NCI-H1417 treated with DMSO at 0.1 percent for 48 hours (cell line): Measurements from ENCODE around the gene TULP3.

Source experiments
- DNase-seq: peaks from one replicate; lab custom pipeline; 2025; lab: John Stamatoyannopoulos, UW

Gene TULP3

DNA sequence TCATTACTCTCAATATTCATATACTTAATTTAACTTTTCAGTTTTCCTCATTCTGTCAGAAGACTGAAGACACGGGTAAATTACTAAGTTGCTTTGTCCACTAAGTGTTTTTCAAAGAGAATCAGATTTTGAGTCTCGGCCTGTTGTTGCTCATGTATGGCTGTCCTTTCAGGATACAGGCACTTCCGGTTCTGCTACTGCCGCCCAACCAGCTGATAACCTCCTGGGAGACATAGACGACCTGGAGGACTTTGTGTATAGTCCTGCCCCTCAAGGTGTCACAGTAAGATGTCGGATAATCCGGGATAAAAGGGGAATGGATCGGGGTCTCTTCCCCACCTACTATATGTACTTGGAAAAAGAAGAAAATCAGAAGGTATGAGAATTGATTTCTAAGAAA lies 40.2 kb downstream of the TULP3 start:
- DNase-seq: no peak

DNA sequence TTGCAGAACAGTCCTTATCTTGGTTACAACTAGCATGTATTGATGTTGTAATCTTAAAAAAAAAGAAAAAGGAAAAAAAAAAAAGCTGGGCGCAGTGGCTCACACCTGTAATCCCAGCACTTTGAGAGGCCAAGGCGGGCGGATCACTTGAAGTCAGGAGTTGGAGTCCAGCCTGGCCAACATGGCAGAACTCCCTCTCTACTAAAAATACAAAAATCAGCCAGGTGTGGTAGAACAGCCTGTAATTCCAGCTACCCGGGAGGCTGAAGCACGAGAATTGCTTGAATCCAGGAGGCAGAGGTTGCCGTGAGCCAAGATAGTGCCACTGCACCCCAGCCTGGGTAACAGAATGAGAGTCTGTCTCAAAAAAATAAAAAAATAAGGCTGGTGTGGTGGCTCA lies 42.9 kb downstream of the TULP3 start:
- DNase-seq: no peak

DNA sequence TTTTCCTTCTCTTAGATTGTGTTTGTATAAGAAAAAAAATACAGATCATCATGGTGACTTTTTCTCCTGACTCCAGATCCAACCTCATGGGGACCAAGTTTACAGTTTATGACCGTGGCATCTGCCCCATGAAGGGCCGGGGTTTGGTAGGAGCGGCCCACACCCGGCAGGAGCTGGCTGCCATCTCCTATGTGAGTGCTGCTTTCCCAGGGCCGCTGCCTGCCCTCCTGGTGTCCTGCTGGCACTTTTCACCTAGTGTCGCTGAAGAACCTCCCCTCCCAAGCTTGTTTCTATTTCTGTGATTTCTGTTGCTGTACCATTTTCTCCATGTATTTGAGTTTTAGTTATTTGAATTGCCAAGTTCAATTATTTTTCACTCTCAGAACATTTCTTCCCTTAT lies 43.7 kb downstream of the TULP3 start:
- DNase-seq: no peak

DNA sequence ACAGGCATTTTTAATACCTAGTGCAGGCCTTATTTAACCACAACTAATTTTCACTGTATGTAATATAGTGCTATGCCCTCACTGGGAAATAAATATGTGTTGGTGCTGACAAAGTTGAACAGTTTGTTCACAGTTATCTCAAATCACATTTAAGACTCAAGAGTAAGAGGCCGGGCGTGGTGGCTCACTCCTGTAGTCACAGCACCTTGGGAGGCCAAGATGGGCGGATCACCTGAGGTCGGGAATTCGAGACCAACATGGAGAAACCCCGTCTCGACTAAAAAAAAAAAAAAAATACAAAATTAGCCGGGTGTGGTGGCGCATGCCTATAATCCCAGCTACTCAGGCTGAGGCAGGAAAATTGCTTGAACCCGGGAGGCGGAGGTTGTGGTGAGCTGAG lies 45.6 kb downstream of the TULP3 start:
- DNase-seq: no peak

DNA sequence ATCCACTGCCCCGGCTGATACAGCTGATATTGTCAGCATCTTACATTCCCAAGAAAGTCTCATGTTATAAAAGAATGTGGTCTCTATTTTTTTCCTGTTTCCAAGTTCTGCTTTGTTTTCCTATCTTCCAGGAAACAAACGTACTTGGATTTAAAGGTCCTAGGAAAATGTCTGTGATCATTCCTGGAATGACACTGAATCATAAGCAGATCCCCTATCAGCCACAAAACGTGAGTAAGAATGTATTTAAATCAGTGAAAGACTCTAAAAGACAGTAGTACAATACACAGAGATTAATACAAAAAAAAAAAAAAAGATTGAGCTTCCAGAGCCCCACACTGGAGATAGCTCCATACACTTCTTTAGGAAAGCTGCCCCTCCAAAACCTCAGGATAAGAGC lies 46.8 kb downstream of the TULP3 start:
- DNase-seq: no peak

DNA sequence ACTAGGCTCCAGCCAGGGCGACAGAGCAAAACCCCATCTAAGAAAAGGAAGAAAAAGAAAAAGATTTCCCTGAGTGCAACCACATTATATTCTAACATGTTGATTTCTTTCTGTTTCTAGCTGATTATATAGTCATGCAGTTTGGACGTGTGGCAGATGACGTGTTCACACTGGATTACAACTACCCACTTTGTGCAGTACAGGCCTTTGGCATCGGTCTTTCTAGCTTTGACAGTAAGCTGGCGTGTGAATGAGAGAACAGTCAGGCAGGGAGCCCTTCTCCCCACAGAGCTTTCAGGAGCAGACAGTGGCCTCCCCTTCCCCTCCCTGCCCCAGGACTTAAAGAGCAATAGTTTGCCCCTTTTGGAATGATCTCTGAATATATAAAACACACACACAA lies 48.5 kb downstream of the TULP3 start:
- no peak for DNase-seq

DNA sequence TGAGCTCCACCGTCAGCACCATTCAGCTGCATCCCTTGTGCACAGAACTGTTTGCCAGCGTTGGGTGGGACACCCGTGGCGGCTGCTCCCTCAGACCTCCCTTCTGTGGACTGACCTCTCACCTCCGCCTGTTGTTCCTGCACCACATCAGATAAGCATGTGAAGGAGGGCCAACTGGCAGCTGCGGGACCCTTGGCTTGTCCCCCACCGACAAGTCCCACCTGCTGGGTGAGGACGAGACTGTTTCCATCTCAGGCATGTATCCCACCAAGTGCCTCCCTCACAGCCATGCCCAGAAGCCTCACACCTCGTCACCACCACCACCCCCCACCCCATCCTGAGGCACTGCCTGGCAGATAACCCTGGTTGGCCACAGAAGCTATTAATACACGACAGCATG lies 49.9 kb downstream of the TULP3 start:
- DNase-seq: no peak

DNA sequence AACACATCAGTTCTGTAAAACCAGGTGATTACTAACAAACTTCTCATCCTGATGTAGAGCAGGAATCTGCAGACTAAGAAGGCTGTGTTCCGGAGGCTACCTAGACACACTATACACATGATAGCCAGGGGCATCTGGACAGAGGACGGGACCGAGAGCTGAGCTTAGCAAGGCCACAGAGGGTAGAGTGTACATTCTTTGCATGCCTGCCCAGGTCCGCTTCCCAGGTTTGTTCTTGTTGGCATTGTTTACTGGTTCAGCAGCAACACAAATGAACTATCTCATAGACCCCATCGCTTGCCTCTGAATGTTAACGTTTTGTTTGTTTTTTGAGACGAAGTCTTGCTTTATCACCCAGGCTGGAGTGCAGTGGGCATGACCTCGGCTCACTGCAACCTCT lies 50.8 kb downstream of the TULP3 start:
- no peak for DNase-seq

DNA sequence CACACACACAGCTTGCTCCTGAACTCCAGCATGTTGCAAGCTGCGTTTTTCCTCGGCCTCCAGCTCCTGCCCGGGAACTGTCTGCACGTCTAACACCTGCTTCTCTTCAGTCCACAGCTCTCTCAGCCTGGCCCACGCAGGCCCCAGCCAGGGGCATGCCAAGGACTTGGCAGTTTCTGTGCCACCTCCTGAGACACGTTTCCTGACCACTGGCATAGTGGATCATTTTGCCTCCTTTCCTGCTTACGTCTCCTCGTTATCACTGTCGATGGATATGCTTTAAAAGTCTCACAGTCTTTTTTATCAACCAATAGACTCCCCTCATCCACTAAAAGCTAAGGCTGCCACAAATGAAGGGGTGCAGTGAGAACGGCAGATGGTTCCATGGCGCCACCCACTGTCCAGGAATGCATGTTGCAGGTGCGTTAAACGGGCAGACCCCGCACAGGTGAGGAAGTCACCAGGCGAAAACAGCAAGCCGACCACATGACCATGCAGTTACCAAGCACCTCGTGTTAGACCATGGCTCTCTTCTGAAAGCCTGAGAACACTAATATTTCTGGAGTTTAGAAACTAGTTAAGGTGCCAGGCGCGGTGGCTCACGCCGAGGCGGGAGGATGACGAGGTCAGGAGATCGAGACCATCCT lies 53.8 kb downstream of the TULP3 start:
- DNase-seq: no peak

DNA sequence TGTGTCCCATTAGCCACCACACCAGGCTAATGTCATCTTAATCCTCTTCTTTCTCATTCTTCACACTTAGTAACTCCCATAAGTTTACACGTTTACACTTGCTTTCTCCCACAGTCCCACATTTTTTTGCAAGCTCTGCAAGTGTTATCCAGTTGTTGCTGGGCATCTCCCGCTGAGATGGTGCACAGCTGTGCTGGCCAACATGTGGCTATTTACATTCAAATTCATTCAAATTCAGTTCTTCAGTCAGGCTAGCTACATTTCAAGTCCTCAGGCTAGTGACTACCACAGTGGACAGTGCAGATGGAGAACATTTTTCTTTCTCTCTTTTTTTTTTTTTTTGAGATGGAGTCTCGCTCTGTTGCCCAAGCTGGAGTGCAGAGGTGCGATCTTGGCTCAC lies 58.7 kb downstream of the TULP3 start:
- DNase-seq: no peak

DNA sequence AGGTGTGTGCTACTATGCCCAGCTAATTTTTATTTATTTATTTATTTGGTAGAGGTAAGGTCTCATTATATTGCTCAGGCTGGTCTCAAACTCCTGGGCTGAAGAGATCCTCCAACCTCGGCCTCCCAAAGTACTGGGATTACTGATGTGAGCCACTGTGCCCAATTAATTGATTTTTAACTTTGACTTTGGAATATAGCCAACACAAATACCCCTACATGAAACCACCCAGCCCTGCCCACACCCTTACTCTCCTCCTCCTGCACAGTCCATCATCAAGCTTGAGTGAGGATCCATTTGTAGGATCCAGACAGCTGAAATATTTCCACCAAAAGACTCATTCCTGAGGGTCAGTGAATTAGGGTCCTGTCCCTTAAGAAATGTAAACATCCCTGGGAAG lies 65.2 kb downstream of the TULP3 start:
- DNase-seq: no peak

DNA sequence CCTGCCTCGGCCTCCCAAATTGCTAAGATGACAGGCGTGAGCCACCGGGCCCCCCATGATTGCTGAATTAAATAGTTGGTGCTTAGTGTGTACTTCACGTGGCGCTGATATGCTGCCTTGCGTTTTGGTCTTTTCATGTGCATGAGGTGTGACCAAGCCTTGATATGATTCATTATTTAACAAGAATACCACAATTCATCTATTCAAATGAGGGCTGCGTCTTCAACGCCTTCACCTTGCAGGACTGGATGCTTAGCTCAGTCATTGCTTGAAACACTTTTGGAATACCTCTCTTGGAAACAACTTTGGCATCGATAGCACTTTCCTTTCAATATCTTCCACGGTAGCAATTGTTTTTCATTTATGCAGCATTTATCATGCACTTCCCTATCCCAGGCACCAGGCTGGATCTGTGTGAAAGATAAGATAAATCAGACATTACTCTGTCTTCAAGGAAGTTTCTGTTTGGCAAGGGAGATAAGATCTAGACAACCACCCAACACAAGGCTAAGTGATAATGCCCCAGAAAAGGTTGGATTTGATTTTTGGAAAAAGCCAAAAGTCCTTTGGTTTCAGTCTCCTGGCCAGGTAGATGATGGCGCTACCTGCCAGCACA lies 67.2 kb downstream of the TULP3 start:
- no peak for DNase-seq

DNA sequence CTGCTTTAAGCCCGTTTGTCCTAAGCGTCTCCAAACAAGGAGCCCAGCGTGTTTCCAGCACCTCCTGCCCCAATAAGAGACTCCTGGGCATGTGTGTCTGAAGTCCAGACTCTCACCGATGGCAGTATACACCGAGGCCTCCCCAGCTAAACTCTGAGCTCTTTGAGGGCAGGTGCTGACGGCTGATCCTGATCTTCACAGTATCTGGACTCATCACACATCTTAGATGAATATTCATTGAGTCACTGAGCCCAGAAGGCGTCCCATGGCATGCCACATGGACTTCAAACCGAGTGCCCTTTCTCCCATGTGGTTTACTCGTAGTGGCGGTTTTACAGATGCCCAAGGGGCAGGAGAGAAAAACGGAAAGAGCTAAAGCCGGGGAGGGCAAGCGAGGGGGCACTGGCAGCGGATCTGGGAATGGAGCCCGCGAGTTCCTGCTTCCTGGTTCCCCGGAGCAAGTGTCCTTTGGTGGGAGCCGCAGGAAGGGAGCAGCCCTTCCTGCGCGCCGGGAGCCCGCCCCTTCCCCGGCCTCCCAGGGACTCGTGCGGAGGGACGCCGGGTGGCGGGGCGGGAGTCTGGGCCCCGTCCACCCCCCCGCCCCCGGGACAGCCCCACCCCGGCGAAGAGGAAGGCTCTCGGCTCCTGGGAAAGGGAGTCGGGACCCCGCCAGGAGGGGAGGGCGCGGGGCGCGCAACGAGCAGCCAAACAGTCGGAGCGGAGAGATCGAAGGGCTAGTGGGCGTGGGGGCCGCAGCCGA lies 67.9 kb downstream of the TULP3 start:
- DNase-seq: no peak

DNA sequence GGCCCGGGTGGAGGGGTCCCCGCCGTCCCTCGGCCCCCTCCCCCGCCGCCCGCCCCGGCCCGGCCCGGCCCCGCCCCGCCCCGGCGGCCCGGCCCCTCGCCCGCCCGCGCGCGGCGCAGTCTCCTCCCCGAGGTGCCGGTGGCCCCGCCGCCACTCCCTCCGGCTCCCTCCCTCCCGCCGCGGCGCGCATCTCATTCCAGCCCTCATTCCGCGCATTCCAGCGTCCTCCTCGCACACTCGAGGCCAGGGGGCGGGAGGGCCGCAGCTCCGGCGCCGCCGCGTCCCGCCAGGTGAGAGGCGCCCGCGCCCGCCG lies 68.5 kb downstream of the TULP3 start, which contains the start of gene TEAD4:
Gene TEAD4 (plus strand): TSS at position 206 of the 313 bp plus-strand sequence.
- no peak for DNase-seq

DNA sequence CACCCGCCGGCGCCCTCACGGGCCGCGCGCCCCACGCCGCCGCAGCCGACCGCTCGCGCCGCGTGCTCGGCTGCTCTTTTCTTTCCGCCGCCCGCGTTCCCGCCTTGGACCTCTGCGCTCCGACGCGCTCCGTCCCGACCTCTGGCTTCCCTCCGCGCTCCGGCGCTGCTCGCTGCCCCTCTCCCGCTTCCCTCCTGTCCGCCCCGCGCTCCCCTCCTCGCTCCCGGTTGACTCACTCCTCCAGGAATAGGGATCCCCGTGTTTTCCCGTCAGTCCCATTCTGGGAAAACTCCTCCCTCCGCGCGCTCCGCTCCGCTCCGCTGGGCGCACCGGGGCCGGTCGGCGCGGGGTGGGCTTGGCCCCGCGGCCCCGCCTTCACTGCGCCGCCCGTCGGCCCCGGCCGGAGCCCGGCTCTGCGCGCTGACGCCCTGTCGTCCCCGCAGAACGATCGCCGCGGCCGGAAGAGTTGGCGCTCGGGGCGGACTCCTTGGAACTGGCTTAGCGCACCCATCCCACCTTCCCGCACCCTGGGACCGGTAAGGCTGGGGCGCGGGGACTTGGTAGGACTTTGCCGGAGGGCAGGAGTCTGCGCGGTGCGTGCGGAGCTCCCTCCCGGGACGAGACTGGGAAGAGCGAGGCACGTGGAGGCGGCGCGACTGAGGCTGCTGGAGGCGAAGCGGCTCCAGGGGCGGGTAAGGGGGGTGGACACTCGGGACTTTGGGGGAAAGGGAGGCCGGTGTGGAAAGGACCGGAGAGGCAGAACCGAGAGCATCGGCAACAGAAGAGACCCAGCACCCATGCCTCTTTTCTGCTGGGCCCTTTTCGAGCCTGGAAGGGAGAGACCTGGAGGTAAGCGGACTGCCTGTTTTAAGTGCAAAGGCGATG lies 69.1 kb downstream of the TULP3 start:
- no peak for DNase-seq

DNA sequence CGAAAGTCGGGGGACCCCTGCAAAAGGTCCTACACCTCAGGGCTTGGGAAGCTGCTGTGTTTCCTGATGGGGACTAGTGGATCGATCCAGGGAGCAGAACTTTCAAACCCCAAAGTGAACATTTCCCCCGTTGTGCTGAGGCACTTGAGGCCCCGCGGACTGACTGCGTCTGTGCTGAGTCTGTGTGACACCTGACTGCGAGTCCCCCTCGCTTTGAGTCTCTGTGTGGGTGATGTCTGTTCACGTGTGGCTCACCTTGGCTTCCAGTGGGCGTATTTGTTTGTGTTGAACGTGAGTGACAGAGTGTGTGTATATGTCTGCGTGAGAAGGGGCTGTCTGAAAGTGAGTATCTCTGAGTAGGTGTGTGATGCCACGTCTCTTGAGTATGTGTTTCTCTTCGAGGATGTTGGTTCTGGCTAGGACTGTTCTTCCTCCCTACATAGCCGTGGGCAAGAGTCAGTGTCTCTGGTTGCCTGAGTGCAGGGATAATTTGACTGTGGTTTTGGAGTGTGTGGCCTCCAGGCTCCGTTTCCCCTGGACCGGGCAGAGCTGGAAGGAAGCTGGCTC lies 69.8 kb downstream of the TULP3 start:
- no peak for DNase-seq

DNA sequence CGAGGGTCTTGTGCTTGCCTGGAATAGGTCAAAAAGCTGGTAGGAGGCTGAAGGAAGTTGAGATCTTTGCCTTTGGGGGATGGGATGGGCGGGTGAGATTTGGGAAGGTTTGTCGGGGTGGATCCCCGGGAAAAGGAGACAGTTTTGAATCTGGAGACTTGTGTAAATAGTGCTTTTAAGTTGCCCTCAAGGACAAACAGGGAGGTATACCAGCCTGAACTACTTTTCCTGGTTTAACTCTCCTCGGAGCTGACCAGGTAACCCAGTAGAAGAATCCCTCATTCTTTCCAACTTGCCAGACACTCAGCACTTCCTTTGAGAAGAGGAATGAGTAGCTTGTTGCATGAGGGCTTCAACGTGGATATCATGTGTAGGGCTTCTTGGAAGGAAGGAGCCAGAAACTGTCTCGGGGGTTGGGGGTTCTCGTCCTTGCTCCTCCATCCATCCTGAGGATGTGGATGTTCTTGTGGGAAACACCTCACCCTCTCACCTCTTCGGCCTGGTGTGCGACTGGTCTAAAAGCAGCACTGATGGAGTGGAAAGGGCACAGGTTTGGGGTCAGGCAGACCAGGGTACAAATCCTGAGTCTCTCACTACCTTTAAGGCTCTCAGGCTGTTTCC lies 70.4 kb downstream of the TULP3 start:
- DNase-seq: no peak

DNA sequence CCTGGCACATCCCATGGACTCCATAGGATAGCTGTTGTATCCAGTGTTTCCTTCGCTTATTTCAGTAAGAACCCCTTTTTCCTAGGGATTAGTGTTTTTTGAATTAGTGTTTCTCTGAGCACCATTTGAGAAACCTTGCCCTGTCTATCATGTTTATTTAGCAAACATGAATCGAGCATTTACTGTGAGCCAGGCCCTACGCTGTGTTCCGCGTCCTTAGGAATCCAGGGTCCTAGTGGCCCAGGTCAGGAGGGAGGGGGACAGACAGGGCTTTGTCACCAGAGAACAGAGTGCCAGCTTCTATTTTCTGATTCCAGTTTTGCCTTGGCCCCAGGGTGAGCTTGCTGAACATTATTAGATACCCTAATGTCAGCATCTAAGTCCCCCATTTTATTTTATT lies 71.0 kb downstream of the TULP3 start:
- DNase-seq: no peak

DNA sequence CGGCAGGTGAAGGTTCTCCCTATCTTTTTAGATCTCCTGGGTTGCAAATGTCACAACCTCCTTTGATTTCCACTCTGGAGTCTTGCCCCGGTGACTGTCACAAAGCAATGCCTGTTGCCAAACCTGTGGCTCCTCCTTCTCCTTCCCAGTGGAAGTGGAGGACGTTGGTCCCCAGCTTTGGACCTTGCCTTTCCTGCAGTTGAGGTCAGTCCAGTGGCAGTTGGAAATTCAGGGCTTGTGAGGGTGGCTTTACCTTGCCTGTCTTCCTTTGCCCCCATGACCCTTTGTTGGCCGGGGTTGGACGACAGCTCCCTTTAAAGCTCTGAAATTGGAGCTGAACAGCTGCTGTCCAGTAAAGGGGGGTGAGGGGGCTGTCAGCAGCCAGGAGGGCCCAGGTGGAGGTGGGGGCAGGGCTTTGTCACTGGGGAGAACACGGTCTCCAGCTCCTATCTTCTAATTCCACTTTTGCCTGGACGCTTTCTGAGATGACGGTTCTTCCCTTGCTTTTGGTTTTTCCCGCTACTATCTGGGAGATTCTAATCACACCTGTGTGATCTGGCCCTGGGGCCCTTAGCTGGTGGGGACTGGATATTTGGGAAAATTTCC lies 72.6 kb downstream of the TULP3 start:
- no peak for DNase-seq

DNA sequence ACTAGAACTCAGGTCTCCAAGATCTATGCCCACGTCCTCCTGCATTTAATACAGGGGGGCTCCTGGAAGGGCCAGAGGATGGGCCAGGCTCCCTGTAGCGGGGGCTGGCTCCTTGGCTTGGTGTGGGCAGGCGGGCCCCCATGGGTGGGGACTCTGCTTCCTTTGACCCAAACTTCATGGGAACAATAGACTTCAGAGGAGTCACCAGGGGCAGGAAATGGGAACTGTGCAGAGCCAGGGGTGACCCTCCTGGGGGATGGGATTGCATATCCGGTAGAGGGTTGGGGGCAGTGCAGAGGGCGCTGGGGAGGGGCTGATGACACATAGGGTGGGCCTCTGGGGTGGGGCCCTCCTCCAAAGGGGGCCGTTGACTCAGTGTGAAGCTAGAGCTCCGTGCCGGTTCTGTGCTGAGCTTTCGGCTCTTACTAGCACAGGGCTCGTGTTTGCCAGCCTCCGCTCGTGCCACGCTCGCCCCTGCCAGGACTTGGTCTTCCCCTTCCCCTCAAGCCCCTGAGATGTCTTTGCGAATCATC lies 73.1 kb downstream of the TULP3 start:
- no peak for DNase-seq

DNA sequence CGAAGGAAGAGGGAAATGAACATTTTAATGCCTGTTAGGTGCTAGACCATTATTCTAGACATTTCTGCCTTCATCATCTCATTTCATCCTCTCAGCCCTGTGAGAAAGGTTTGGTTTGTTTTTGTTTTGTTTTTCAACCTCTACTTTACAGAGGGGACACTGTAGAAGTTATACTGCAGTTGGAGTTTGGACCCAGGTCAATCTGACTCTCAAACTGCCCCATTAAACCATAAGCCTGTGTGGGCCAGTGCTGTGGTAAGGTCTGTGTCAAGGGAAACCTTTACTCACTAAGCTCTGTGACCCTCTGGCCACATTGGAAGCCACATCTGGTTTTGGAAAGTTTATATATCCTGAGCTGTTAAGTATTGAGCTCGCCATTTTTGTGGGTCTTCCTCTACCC lies 77.0 kb downstream of the TULP3 start:
- no peak for DNase-seq
